Measurements from ENCODE around the gene EPHA7. TPM values are rescaled to one million over a fixed set of nuclear protein-coding genes. Genes with fewer than 3 reads are reported as not detected.

The EPHA7 gene
- total RNA-seq, 2 donors from 2014 or later, result 0.14 to 1.8 TPM

DNA sequence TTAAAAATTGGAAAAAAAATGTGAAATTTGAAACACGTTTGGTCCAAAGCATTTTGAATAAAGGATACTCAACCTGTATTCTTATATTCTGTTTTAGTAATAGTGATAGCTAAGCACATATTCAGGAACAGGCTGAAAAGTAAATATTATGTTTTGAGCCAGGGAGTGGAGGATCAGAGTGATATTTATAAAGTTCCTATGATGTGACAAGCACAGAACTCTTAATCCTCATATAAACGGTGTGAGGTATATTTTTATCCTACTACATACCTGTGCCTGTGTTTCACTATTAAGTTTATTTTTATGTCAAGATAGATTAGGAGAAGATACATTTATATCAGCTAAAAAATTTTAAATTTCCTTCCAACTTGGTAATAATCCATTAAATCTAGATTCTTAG is 225.5 kb downstream of the EPHA7 start:
- no peaks in the 10 kb centered on the region for H3K27me3 ChIP-seq (replicated peaks; ENCODE audit: insufficient read depth)
- no peaks in the 10 kb centered on the region for H3K9me3 ChIP-seq
- H3K4me1 ChIP-seq (ENCODE audit: control insufficient read depth in 1 of 2, low read depth in 2 of 2), result no peaks in the 10 kb centered on the region
- H3K36me3 ChIP-seq, result no peaks in the 10 kb centered on the region
- TF ChIP-seq, protein P1, sequence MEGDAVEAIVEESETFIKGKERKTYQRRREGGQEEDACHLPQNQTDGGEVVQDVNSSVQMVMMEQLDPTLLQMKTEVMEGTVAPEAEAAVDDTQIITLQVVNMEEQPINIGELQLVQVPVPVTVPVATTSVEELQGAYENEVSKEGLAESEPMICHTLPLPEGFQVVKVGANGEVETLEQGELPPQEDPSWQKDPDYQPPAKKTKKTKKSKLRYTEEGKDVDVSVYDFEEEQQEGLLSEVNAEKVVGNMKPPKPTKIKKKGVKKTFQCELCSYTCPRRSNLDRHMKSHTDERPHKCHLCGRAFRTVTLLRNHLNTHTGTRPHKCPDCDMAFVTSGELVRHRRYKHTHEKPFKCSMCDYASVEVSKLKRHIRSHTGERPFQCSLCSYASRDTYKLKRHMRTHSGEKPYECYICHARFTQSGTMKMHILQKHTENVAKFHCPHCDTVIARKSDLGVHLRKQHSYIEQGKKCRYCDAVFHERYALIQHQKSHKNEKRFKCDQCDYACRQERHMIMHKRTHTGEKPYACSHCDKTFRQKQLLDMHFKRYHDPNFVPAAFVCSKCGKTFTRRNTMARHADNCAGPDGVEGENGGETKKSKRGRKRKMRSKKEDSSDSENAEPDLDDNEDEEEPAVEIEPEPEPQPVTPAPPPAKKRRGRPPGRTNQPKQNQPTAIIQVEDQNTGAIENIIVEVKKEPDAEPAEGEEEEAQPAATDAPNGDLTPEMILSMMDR (IDR thresholded peaks at IDR 0.05), result no peak
- no peak overlapping the region for H3K4me3 ChIP-seq
- H3K27ac ChIP-seq, result no peak overlapping the region
- DNase-seq (ENCODE audit: low spot score), result no peak
- no peak for ATAC-seq (ENCODE audit: insufficient number of reproducible peaks, low FRiP score, low read depth)
